Coronary artery (tissue), 2 donors: ENCODE measurements around the gene ERVMER34-1.
A peak's percentile ranks its signal among the peaks of the same experiment; 100 is the strongest.

ENCODE experiments used
- DNase-seq: peaks from one replicate; pipeline ENCODE4 v3.0.0-alpha.2; 2017; ENCODE audit warnings: low spot score
- H3K27ac ChIP-seq, 2 donors: fragments of 200-600 bp; sonication (generic); one replicate each; pipeline ENCODE4 v1.5.1; 2016 to 2019
- H3K4me3 ChIP-seq: fragments of 200-600 bp; sonication (generic); 2 replicates; pipeline ENCODE4 v1.5.1; 2016; ENCODE audit warnings: mild to moderate bottlenecking, moderate library complexity
- CTCF ChIP-seq: fragments of 200-600 bp; sonication (generic); IDR thresholded peaks from one replicate; pipeline ENCODE4 v1.5.1; 2019; ENCODE audit warnings: antibody characterized with exemption

Gene ERVMER34-1

GRCh38 chr4:52721968-52722815 is 29.0 kb downstream of the ERVMER34-1 start:
- peak; percentile 98 for DNase-seq
- no peak for TF ChIP-seq CTCF
- peak overlapping the region; percentile 78 for H3K4me3 ChIP-seq
- peak overlapping the region; percentile 83 to 87 for H3K27ac ChIP-seq

GRCh38 chr4:52718123-52718522 is 33.1 kb downstream of the ERVMER34-1 start:
- no peak overlapping the region for H3K27ac ChIP-seq
- DNase-seq = no peak
- no peak overlapping the region for H3K4me3 ChIP-seq
- no peak for TF ChIP-seq CTCF

GRCh38 chr4:52716364-52717151 is 34.7 kb downstream of the ERVMER34-1 start:
- H3K4me3 ChIP-seq = no peak overlapping the region
- no peak overlapping the region for H3K27ac ChIP-seq
- no peak for TF ChIP-seq CTCF
- DNase-seq = no peak

GRCh38 chr4:52715914-52716313 is 35.3 kb downstream of the ERVMER34-1 start:
- Histone ChIP-seq H3K4me3 (no peak overlapping the region), H3K27ac (no peak overlapping the region)
- no peak for TF ChIP-seq CTCF
- DNase-seq = no peak

GRCh38 chr4:52715255-52715897 is 35.8 kb downstream of the ERVMER34-1 start:
- TF ChIP-seq CTCF = no peak
- no peak overlapping the region for H3K27ac ChIP-seq
- no peak overlapping the region for H3K4me3 ChIP-seq
- no peak for DNase-seq

- DNase-seq = no peak
- no peak for TF ChIP-seq CTCF
- Histone ChIP-seq H3K27ac (no peak overlapping the region), H3K4me3 (peak overlapping the region; percentile 28)
These were observed 36.5 kb downstream of the ERVMER34-1 start for GRCh38 chr4:52714597-52715254.
